ENCODE results near the gene TCERG1L. TPM values are rescaled to one million over a fixed set of nuclear protein-coding genes. Genes with fewer than 3 reads are reported as not detected.

TCERG1L gene
- total RNA-seq, 2 donors from 2014 or later = 0.12 TPM; not detected in 1

DNA sequence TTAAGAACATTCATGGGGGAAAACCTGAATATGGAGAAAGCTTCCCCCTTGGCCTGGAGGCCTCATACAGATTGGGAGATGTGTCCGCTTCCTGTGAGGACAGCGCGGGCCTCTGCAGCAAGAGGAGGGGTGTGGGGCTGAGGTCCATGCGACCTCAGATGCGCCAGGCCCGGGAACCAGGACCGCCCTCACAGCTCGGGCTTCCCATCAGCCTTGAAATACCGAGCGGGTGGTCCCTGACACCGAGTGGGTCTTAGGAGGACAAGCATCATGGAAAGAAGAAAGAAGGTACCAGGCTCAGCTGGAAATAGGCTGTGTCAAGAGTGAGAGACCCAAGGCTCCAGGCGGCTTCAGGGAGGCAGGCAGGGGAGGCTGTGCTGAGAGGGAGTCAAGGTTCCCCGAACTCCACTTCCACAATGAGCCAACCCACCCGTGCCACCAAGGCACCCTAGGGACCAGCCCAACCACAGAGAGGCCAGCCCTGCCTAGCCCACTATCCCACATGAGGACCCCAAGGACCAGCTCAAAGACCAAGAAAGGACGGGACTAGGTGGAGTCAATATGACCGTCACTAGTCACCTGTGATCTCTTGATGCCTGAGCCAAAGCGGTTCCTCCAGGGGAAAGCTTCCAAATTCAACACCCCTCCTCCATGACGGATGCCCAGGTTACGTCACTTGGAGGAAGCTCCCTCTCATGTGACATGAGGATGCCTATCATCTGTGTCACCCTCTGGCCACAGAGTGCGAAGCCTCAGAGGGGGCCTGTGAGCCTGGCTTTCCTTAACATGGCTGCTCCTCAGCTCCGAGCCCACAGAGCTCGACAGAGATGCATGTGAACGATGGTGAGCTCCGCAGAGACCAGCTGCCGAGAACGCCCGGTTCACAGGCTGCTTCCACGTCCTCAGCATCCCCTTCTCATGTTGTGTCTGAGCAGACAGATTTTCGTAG is 103.7 kb downstream of the TCERG1L start:
- H3K9me3 ChIP-seq = no peaks in the 10 kb centered on the region
- DNase-seq (ENCODE audit: low spot score) = no peak
- H3K4me3 ChIP-seq = no peak overlapping the region
- TF ChIP-seq, protein P1, sequence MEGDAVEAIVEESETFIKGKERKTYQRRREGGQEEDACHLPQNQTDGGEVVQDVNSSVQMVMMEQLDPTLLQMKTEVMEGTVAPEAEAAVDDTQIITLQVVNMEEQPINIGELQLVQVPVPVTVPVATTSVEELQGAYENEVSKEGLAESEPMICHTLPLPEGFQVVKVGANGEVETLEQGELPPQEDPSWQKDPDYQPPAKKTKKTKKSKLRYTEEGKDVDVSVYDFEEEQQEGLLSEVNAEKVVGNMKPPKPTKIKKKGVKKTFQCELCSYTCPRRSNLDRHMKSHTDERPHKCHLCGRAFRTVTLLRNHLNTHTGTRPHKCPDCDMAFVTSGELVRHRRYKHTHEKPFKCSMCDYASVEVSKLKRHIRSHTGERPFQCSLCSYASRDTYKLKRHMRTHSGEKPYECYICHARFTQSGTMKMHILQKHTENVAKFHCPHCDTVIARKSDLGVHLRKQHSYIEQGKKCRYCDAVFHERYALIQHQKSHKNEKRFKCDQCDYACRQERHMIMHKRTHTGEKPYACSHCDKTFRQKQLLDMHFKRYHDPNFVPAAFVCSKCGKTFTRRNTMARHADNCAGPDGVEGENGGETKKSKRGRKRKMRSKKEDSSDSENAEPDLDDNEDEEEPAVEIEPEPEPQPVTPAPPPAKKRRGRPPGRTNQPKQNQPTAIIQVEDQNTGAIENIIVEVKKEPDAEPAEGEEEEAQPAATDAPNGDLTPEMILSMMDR (IDR thresholded peaks at IDR 0.05) = no peak
- no peak overlapping the region for H3K27ac ChIP-seq
- H3K27me3 ChIP-seq = no peaks in the 10 kb centered on the region
- no peaks in the 10 kb centered on the region for H3K36me3 ChIP-seq
- no peaks in the 10 kb centered on the region for H3K4me1 ChIP-seq

DNA sequence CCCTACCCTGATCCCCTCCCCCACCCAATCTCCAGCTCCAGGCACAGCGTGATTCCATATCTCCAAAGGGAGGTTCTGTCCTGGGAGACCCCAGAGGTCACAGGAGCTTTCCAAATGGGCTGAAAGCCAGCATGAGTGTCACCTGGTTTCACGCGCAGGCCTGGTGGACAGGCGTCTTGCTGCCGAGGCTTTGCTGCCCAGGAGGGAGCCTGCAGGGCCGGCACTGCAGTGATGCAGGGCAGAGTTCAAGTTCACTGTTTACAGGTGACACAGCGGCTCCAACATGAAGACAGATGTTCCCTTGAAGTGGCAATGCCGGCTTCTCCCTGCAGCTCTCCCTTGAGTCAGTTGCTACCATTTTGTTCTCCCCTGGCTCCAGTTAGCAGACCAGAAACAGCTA is 104.3 kb downstream of the TCERG1L start:
- Histone ChIP-seq H3K27me3 (no peaks in the 10 kb centered on the region), H3K9me3 (no peaks in the 10 kb centered on the region), H3K36me3 (no peaks in the 10 kb centered on the region), H3K27ac (no peak overlapping the region), H3K4me1 (no peaks in the 10 kb centered on the region), H3K4me3 (no peak overlapping the region)
- TF ChIP-seq, protein P1 (IDR thresholded peaks at IDR 0.05) = no peak
- no peak for DNase-seq (ENCODE audit: low spot score)

DNA sequence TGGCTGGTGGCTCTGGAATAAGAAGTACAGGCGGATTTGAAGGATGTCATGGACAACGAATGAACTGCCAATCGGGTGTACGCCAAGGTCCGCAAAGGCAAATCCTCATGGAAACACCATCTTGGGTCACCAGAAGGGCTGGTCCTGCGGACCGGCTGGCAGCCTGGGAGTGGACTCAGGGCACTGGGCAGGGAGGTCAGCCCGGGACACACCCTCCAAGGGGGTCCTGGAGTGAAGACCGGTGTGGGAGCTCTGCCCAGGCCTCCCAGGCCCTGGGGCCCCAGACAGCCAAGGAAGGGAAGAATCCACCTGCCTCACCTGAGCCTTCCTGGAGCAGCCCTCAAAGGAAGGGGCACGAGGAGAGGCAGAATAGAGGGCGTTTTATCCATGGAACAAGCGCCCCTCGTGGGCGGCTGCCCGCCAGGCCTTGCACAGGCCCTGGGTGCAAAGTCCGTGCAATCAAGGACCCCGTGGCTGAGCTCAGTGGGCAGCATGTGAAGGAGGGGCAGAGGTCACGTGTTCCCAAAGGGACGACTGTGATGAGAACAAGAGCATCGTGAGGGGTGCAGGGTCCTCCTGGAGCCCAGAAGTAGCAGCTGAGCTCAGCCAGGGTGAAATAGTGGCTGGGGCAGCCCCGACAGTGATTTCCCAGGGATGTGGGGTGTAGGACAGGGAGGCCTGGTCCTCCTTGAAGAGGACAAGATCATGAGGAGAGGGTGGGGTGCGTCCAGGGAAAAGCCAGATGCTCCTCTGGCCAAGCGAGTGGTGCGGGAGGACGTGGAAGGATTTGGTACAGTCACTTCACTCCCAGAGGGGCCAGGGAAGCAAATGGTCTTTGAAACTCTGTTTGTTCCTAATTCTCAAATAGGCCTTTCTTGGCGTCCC is 105.2 kb downstream of the TCERG1L start:
- TF ChIP-seq, protein P1 (IDR thresholded peaks at IDR 0.05) = no peak
- Histone ChIP-seq H3K27me3 (no peaks in the 10 kb centered on the region), H3K4me3 (no peak overlapping the region), H3K36me3 (no peaks in the 10 kb centered on the region), H3K9me3 (no peaks in the 10 kb centered on the region), H3K4me1 (no peaks in the 10 kb centered on the region), H3K27ac (no peak overlapping the region)
- no peak for DNase-seq (ENCODE audit: low spot score)

DNA sequence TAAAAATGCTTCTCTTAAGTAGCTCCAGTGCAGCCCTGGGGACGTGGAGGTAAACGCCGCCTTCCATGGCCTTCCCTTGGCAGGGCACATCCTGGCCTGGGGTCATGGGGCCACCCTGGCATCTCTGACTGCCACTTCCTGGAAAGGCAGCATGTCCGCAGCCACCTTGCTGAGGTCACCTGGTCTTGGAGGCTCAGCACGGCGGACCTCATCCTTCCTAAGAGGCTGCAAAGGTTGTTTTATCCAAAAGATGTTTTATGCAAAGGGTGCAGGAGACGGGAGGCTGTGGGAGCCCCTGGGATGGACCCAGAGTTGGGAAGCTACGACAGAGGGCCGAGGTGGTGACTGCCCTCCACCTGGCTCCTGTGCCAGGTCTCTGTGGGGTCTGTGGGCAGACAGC is 106.0 kb downstream of the TCERG1L start:
- H3K9me3 ChIP-seq = no peaks in the 10 kb centered on the region
- no peaks in the 10 kb centered on the region for H3K4me1 ChIP-seq
- TF ChIP-seq, protein P1 (IDR thresholded peaks at IDR 0.05) = no peak
- no peaks in the 10 kb centered on the region for H3K36me3 ChIP-seq
- no peak for DNase-seq (ENCODE audit: low spot score)
- no peak overlapping the region for H3K27ac ChIP-seq
- no peak overlapping the region for H3K4me3 ChIP-seq
- H3K27me3 ChIP-seq = no peaks in the 10 kb centered on the region

DNA sequence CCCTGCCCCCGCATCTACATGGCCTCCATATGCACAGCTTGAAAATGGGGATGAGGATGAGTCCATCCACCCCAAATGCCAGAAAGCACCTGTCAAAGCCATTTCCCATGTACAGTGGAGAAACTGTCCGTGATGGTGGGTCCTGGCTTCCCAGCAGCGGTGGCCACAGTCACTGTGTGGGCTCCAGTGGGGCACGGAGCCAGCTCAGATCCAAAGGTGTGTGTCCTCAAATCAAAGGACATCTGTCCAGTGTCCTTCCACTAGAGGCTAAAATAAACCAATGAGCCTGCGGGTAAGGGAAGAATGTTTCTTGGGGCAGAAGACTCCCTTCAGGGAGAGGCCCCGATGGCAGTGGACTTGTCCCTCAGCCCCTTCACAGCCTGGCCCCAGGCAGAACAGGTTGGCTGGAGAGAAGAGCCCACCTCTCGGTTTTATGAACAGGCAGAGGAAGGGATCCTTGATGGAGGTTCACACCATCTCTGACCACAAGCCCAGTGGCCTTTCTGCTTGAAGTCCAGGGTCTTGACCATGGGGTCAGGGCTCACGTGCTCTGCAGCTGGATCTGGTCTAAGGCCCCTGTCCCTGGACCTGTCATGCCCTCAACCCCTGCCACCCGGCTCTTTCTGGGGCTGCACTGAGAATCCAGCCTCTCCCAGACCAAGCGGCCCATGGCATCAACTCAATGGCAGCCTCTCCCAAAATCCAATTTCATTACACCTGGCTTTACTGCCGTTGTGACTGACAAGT is 106.9 kb downstream of the TCERG1L start:
- H3K4me1 ChIP-seq = no peaks in the 10 kb centered on the region
- H3K27ac ChIP-seq = no peak overlapping the region
- no peaks in the 10 kb centered on the region for H3K9me3 ChIP-seq
- H3K27me3 ChIP-seq = no peaks in the 10 kb centered on the region
- DNase-seq (ENCODE audit: low spot score) = no peak
- TF ChIP-seq, protein P1 (IDR thresholded peaks at IDR 0.05) = no peak
- H3K36me3 ChIP-seq = no peaks in the 10 kb centered on the region
- H3K4me3 ChIP-seq = no peak overlapping the region

Data from right atrium auricular region (tissue), 2 donors.